ENCODE measurements around the gene LZTS2.

Gene LZTS2

DNA sequence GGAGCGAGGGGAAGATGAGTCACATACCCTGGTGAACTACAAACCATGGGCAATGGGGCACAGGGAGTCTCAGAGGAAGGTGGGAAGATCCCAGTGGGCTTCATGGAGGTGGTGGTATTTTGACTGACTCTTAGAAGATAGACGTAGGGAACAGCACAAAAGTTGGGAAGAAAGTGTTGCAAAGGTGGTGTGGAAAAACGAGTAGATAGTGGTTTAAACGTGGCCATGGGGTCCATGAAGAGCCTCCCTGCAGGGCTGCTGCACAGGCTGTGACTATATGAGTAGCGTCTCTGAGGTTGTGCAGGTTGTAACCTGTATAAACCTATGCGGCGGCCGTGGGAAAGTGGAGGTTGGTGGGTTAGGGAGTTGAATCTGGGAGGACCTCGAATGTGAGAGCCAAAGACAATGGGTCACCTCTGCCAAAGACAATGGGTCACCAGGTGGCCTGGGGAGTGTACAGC lies 13.8 kb downstream of the LZTS2 start:
- H3K4me2 ChIP-seq (ENCODE audit: low read length), result no peak overlapping the region
- H4K20me1 ChIP-seq (ENCODE audit: insufficient read depth, low read length), result no peaks in the 10 kb centered on the region
- TF ChIP-seq EZH2 (IDR thresholded peaks at IDR 0.05; ENCODE audit: borderline replicate concordance, low read length), result no peak
- TF ChIP-seq, protein P1, sequence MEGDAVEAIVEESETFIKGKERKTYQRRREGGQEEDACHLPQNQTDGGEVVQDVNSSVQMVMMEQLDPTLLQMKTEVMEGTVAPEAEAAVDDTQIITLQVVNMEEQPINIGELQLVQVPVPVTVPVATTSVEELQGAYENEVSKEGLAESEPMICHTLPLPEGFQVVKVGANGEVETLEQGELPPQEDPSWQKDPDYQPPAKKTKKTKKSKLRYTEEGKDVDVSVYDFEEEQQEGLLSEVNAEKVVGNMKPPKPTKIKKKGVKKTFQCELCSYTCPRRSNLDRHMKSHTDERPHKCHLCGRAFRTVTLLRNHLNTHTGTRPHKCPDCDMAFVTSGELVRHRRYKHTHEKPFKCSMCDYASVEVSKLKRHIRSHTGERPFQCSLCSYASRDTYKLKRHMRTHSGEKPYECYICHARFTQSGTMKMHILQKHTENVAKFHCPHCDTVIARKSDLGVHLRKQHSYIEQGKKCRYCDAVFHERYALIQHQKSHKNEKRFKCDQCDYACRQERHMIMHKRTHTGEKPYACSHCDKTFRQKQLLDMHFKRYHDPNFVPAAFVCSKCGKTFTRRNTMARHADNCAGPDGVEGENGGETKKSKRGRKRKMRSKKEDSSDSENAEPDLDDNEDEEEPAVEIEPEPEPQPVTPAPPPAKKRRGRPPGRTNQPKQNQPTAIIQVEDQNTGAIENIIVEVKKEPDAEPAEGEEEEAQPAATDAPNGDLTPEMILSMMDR (IDR thresholded peaks at IDR 0.05; ENCODE audit: low read length), result no peak
- H3K9ac ChIP-seq (ENCODE audit: low read length), result no peak overlapping the region
- no peak overlapping the region for H3K27ac ChIP-seq (ENCODE audit: low read depth, low read length, poor library complexity, severe bottlenecking)
- no peak overlapping the region for H2AFZ ChIP-seq (ENCODE audit: low read length)
- no peaks in the 10 kb centered on the region for H3K36me3 ChIP-seq (ENCODE audit: insufficient read depth, low read length)
- H3K4me3 ChIP-seq (ENCODE audit: low read depth, low read length, poor library complexity, severe bottlenecking), result no peak overlapping the region
- no peaks in the 10 kb centered on the region for H3K27me3 ChIP-seq (ENCODE audit: insufficient read depth, low read length)
- H3K9me3 ChIP-seq (ENCODE audit: low read length), result no peaks in the 10 kb centered on the region
- no peaks in the 10 kb centered on the region for H3K4me1 ChIP-seq (ENCODE audit: insufficient read depth, low read length, severe bottlenecking)
- no peaks in the 10 kb centered on the region for H3K9me2 ChIP-seq (ENCODE audit: low read depth, low read length)
- no peaks in the 10 kb centered on the region for H3F3A ChIP-seq (ENCODE audit: insufficient read depth, low read length)
- H3K79me2 ChIP-seq (ENCODE audit: insufficient read depth, low read length), result no peaks in the 10 kb centered on the region

DNA sequence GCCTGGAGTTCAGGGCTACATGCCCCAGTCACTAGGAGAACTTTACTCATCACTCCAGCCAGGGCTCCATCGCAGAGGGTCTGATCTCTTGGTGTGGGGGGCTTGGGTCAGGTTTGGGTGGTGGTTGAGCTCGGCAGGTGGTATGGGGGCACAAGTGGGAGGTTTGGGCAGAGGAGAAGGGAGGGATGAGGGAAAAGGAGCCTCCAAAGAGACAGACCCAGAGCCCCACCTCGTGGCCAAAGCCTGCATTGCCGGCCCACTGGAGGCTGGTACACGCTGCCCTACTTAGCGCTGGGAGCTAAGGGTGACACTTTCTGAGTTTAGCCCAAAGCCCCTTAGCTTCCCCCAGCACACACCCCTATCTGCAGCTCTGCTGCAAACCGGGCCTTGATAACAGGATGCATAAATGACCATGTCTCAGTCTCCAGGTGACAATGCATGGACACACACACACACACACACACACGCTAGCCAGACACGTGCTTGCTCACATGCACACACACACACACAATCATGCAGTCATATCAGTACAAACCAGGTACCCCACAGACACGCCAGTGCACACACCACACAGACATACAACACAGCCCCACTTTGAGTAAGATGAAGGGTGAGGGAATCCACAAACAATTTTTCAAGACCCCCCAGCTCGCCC lies 14.7 kb downstream of the LZTS2 start:
- TF ChIP-seq, protein P1 (IDR thresholded peaks at IDR 0.05; ENCODE audit: low read length), result peak; percentile 56
- no peak for TF ChIP-seq EZH2 (IDR thresholded peaks at IDR 0.05; ENCODE audit: borderline replicate concordance, low read length)
- H4K20me1 ChIP-seq (ENCODE audit: insufficient read depth, low read length), result no peaks in the 10 kb centered on the region
- no peak overlapping the region for H3K4me3 ChIP-seq (ENCODE audit: low read depth, low read length, poor library complexity, severe bottlenecking)
- no peaks in the 10 kb centered on the region for H3F3A ChIP-seq (ENCODE audit: insufficient read depth, low read length)
- H3K4me2 ChIP-seq (ENCODE audit: low read length), result no peak overlapping the region
- H3K27me3 ChIP-seq (ENCODE audit: insufficient read depth, low read length), result no peaks in the 10 kb centered on the region
- no peaks in the 10 kb centered on the region for H3K36me3 ChIP-seq (ENCODE audit: insufficient read depth, low read length)
- H3K4me1 ChIP-seq (ENCODE audit: insufficient read depth, low read length, severe bottlenecking), result no peaks in the 10 kb centered on the region
- no peak overlapping the region for H3K27ac ChIP-seq (ENCODE audit: low read depth, low read length, poor library complexity, severe bottlenecking)
- no peaks in the 10 kb centered on the region for H3K9me2 ChIP-seq (ENCODE audit: low read depth, low read length)
- no peak overlapping the region for H3K9ac ChIP-seq (ENCODE audit: low read length)
- H3K9me3 ChIP-seq (ENCODE audit: low read length), result no peaks in the 10 kb centered on the region
- no peaks in the 10 kb centered on the region for H3K79me2 ChIP-seq (ENCODE audit: insufficient read depth, low read length)
- H2AFZ ChIP-seq (ENCODE audit: low read length), result no peak overlapping the region

DNA sequence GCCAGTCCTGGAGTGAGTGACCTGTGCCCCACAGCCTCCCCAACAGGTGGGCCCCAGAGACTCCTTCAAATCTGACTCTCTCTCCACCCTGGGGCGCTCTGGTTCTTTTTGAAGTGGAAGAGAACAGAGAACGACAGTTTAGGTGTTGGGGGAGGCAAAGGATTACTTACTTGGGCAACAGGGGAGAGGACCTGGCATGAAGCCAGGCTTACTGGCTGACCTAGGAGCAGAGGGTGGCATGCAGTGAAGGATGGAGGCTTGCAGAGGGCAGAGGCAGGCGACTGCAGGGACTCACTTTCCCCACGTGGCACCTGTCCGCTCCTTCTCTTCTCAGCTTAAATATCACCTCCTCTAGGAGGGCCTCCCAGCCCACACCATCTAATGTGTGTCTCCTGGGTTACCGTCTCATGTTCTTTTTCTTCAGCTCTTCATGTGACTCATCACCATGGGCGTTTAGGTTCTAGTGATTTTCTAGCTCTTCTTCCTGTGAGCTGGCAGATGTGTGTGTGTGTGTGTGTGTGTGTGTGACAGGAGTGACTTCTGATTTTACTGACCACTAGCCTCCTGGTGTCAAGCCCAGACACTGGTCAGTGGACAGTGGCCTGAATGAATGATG lies 15.5 kb downstream of the LZTS2 start:
- H2AFZ ChIP-seq (ENCODE audit: low read length), result no peak overlapping the region
- TF ChIP-seq EZH2 (IDR thresholded peaks at IDR 0.05; ENCODE audit: borderline replicate concordance, low read length), result no peak
- TF ChIP-seq, protein P1 (IDR thresholded peaks at IDR 0.05; ENCODE audit: low read length), result no peak
- H3K27ac ChIP-seq (ENCODE audit: low read depth, low read length, poor library complexity, severe bottlenecking), result no peak overlapping the region
- H3K4me3 ChIP-seq (ENCODE audit: low read depth, low read length, poor library complexity, severe bottlenecking), result no peak overlapping the region
- H3K9ac ChIP-seq (ENCODE audit: low read length), result no peak overlapping the region
- no peaks in the 10 kb centered on the region for H3K36me3 ChIP-seq (ENCODE audit: insufficient read depth, low read length)
- H3K4me1 ChIP-seq (ENCODE audit: insufficient read depth, low read length, severe bottlenecking), result no peaks in the 10 kb centered on the region
- no peaks in the 10 kb centered on the region for H3K9me2 ChIP-seq (ENCODE audit: low read depth, low read length)
- H3K27me3 ChIP-seq (ENCODE audit: insufficient read depth, low read length), result no peaks in the 10 kb centered on the region
- no peak overlapping the region for H3K4me2 ChIP-seq (ENCODE audit: low read length)
- no peaks in the 10 kb centered on the region for H3K9me3 ChIP-seq (ENCODE audit: low read length)
- no peaks in the 10 kb centered on the region for H4K20me1 ChIP-seq (ENCODE audit: insufficient read depth, low read length)
- H3F3A ChIP-seq (ENCODE audit: insufficient read depth, low read length), result no peaks in the 10 kb centered on the region
- H3K79me2 ChIP-seq (ENCODE audit: insufficient read depth, low read length), result no peaks in the 10 kb centered on the region
